Dermis blood vessel endothelial cell (primary cell): ENCODE data around the gene SNAP47. TPM values are rescaled to one million over a fixed set of nuclear protein-coding genes. Genes with fewer than 3 reads are reported as not detected.
"Not testable (repeated sequence)": the region's sequence is repeated elsewhere in the genome, so short reads cannot be mapped to it uniquely, and the experiment has no call there.

Source experiments
- DNase-seq: peaks from one replicate; pipeline ENCODE4 v3.0.0; 2010
- total RNA-seq: library from RNA; depleted of rRNA; stranded (reverse); fragments of >200 nt; gene quantifications from 2 replicates; pipeline ENCODE4 v1.2.3, GENCODE V29; 2014

The SNAP47 gene, protein sequence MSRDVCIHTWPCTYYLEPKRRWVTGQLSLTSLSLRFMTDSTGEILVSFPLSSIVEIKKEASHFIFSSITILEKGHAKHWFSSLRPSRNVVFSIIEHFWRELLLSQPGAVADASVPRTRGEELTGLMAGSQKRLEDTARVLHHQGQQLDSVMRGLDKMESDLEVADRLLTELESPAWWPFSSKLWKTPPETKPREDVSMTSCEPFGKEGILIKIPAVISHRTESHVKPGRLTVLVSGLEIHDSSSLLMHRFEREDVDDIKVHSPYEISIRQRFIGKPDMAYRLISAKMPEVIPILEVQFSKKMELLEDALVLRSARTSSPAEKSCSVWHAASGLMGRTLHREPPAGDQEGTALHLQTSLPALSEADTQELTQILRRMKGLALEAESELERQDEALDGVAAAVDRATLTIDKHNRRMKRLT
- total RNA-seq: 39.5 and 44.9 TPM in 2 replicates

DNA sequence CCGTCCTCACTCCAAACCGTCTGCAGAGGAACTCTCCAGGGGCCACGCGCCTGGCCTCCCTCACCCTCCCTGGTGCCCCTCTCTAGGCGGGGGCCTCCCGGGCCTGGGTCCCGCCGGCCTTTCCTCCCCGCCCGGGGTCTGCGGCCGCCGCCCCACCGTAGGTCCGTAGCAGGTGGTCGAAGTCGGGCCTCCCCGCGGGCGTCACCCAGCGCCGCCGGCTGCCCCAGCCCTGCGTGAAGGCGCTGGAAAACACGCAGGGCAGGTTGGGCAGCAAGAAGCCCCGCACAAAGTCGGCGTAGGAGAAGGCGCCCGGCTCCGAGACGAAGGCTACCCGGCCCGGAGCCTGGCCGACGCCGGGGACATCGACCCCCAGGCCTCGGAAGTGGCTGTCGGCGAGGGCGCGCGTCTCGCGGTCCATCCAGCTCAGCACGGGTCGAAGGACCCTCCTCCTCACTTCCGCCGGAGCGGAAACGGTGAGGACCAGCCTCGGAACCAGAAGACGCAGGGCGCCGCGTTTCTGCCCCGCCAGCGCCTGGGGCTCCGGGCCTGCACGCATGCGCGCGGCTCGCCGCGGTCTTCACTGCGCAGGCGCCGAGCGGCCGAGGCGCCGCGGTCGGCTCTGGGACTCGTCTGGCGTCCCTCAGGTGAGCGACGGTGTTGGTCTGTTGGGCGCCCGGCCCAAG, at the start of gene SNAP47, which contains the start of gene JMJD4:
Gene SNAP47, plus strand, starts transcription at position 580 of the 683 bp plus-strand sequence. CDS start 12,302 bp downstream, outside the sequence.
Gene JMJD4, minus strand, starts transcription at position 447 of the 683 bp plus-strand sequence. Its CDS starts 29 bp downstream, at position 418.
- peak; percentile 94 for DNase-seq

DNA sequence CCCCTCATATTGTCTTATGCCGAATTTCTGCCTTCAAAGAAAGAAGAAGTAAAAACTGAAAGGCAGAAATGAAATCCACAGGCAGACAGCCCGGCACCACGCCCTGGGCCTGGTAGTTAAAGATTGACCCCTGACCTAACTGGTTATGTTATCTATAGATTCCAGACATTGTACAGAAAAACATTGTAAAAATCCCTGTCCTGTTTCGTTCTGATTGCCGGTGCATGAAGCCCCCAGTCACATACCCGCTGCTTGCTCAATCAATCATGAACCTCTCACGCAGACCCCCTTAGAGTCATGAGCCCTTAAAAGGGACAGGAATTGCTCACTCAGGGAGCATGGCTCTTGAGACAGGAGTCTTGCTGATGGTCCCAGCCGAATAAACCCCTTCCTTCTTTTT, 49.4 kb upstream of the SNAP47 start:
- DNase-seq: no peak

DNA sequence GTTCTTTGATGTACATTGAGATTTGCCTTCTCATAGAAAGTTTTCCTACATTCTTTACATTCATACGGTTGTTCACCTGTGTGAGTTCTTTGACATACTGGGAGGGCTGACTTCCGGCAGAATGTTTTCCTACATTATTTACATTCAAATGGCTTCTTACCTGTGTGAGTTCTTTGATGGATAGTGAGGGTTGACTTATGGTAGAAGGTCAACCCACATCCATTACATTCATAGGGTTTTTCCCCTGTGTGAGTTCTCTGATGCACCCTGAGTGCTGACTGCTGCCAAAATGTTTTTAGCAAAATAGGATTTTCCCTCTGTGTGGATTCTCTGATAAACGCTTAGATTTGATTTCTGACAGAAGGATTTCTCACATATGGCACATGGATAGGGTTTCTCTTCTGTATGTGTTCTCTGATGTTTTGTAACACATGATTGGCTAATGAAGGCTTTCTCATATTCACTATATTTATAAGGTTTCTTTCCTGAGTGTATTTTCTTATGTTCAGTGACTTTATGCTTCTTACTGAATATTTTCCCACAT, 37.8 kb upstream of the SNAP47 start:
- no peak for DNase-seq

DNA sequence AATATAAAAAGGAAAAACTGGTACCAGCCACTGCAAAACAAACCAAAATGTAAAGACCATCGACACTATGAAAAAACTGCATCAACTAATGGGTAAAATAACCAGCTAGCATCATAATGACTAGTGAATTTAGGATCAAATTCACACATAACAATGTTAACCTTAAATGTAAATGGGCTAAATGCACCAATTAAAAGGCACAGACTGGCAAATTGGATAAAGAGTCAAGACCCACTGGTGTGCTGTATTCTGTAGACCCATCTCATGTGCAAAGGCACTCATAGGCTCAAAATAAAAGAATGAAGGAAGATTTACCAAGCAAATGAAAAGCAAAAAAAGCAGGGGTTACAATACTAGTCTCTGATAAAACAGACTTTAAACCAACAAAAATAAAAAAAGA, 33.6 kb upstream of the SNAP47 start:
- not testable (repeated sequence) for DNase-seq

DNA sequence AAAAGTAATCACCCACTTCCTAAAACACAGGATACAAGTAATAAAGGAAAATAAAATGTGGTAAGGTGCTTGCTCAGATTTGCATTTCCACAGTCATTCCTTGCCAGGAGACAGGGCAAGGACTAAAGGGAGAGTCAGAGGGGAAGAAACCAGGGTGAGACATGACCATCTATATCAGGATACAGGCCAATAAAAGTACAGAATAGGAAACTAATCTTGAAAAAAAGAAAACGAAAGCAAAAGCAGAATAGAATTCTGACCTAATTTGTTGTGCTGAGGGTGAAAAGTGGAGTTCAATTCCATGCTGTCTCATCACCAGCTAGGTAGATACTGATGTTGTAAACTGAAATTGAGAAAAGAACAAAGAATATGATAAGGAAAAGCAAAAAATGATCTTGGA, 27.4 kb upstream of the SNAP47 start:
- no peak for DNase-seq

DNA sequence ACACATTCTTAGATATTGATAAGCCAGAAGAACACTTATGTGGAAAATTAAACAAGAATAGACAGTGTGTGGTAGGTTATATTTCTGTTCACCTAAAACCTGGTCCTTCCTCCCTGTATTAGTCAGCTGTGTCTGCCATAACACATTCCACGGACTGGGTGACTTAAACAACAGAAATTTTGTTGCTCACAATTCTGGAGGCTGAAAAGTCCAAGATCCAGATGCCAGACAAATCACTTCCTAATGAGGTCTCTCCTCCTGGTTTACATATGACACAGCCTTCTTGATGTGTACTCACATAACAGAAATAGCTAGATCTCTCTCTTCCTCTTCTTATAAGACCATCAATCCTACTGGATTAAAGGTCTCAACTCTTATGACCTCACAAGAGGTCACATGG, 25.8 kb upstream of the SNAP47 start:
- no peak for DNase-seq

DNA sequence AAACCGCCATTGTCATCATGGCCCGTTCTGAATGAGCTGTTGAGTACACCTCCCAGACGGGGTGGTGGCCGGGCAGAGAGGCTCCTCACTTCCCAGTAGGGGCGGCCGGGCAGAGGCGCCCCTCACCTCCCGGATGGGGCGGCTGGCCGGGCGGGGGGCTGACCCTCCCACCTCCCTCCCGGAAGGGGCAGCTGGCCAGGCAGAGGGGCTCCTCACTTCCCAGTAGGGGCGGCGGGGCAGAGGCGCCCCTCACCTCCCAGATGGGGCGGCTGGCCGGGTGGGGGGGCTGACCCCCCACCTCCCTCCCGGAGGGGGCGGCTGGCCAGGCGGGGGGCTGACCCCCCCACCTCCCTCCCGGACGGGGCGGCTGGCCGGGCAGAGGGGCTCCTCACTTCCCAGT, 24.8 kb upstream of the SNAP47 start:
- DNase-seq: not testable (repeated sequence)

DNA sequence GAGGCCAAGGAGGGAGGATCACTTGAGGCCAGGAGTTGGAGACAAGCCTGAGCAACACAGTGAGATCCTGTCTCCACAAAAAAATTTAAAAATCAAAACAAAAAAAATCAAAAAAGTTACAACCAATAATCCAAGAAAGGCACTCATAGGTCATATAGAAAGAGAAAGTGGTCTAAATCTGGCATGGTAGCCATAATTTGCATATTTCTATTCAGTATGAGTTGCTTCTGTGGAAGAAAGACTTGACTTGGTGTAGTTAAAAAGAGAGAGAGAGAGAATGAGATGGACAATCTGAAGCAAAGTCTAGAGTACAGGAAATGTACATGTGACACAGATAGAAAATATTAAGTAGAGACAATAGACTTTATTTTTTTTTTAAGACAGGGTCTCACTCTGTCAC, 22.6 kb upstream of the SNAP47 start:
- DNase-seq: no peak

DNA sequence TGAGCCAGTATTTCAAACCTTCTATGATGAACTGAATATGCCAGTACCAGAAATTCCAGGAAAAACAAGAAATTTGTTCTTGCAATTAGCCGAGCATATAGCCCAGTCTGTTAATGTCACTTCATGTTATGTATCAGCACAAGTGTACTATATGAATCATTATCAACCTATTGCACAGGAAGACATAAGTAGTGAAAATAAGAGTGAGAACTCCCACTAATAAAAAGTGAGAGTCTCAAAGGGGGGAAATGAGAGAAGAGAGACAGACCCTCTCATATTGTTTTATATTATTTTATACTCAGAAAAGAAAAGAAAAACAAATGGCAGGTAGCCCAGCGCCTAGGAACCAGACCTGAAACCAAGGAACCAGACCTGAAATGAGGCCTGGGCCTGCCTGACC, 16.3 kb upstream of the SNAP47 start:
- DNase-seq: no peak

DNA sequence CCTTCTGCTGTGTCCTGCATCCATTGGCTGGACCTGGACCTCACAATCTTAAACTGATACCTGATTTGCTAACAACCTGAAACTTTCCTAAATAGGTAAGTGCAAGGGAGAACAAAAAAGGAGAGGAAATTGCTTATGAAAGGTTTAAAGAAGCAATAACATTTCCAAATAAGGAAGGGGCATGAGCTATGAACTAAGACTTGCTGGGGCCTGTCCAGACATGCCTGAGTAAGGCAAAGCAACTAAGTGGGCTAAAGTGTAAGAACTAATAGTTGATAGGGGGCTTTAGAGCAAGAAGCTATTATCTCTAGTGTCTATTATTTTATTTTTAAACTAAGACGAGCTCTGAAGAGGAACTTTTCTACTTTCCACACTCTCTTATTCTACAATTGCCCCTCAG, 11.8 kb upstream of the SNAP47 start:
- DNase-seq: no peak

DNA sequence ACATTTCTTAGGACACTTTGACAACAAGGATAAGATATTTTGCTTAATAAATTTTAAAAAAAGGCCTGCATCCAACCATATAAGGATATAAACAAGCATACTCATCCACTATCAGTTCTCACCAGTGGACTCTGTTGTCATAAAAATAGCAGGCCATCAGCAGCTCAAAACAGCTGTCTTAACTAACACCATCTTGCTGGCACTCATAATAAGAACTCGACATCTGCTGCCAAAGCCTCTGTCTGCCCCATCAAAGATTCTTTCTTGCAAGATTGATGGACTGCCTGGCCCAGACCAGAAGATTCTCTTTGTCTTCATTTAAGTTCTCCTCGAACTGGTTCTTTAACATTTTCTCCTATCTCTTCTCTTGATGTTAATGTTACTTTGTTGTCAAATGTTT, 10.2 kb upstream of the SNAP47 start:
- no peak for DNase-seq

DNA sequence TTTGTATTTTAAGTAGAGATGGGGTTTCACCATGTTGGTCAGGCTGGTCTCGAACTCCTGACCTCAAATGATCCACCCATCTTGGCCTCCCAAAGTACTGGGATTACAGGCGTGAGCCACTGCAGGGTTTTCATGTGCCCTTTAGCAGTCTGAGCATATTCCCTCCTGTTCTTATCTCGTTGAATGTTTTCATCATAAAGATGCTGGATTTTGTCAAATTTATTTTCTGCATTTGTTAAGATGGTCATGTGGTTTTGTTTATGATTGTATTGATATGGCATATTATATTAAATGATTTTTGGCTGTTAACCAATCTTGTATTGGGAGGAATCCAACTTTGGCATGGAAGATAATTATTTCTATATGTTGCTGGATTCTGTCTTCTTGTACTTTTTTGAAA, 8.9 kb upstream of the SNAP47 start:
- DNase-seq: no peak

DNA sequence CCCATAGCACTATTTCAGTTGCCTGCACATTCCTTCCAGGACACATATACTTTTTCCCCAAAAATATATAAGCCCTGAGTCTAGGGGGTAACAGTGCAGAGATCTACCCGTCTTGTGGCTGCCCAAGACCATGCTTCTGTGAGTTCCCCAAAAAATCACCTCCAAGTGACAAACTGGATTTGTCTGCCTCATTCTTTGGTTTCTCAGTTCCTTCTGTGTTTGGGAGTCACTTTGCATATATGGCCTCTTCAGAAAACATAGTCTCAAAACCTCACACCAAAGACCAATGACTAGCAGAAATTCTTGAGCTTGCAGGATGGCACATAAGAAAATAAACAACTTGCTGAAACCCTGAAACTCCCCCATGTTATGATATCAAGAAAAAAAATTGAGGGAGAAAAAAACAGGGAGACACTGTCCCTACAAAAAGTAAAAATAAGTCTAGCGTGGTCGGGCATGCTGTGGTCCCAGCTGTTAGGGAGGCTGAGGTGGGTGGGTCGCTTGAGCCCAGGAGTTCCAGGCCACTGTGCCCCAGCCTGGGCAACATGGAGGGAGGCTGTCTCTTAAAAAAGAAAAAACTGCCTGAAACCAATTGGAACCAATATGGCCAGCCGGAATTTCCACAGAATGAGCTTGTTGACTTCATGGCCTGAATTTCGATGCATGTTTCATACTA, 8.2 kb upstream of the SNAP47 start:
- no peak for DNase-seq

DNA sequence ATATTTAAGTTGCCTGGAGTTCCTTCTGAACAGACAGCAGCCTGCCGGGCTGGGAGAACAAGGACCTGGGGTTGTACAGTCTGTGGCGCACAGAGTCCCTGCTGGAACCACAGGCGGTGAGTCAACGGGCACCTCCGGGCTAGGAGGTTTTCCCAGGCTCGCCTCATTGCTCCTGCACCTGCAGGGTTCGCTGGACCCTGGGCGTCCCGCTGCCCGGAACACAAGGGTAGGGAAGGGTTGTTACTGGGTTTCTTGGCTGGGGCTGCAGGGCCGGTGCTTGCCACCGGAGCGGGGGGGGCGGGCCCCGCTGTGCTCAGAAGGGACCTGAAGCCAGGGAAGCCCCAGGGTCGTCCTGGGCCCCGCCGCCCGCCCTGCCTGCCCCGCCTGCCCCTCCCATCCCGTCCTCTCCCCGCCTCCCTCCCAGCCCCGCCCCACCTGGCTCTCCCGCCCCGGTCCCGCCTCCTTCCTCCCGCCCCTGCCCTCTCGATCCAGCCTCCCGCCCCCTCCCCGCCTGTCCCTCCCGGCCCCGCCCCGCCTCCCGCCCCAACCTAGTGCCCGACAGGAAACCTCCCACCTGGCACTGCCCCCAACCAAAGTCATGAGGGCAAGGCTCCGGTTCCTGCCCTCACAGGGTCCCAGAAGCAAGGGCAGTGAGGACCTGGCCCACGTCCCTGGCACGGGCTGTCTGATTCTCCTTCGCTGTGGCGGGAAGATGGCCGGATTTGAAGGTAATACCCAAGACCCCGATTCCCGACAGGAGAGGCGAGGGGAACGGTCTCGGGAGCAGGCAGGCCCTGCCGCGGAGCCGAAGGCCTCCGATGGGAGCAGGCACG, 7.0 kb upstream of the SNAP47 start:
- DNase-seq: peak; percentile 58

DNA sequence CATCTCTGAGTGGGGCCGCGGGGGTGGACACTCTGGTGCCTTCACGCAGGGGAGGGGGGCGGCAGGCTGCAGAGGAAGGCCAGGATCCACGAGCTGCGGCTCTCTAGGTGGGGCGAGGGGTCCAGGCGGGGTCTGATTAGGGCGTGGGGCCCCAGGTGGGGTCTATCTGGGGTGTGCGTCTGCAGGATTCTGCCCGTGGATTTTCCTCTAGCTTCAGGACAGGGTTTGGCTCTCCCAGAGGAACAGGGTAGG, 6.4 kb upstream of the SNAP47 start:
- DNase-seq: no peak

DNA sequence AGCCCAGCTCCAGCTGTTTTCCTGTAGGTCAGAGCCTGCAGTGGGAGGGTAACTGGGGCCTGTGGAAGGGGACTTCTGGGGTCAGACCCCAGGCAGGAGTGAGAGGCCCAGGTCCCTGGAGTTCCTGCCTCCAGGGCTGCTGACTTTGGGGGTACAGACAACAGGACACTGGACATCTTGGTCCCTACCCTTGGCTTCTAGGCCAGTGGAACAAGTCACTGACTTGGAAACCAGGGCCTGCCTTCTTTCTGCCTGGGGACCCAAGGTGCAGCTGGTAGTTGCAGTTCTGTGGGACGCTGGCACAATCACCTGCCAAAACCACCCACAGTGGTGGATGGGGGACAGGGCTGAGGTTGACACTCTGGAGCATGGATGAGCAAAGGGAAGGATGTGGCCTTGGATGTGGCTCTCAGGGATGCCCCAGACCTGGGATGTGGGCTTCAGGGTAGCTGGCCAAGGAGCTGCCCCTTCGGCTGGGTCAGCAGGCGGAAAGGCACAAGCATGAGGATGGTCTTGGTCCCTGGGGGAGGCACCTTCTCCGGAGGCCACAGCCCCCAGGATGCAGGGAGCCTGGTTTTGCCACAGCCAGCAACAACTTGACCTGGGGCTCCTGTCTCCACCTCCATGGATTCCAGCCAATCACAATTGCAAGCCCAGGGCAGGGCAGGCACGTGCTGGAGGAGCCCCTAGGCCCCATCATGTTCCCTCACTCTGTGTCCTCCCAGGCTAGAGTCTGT, 5.9 kb upstream of the SNAP47 start:
- DNase-seq: no peak

DNA sequence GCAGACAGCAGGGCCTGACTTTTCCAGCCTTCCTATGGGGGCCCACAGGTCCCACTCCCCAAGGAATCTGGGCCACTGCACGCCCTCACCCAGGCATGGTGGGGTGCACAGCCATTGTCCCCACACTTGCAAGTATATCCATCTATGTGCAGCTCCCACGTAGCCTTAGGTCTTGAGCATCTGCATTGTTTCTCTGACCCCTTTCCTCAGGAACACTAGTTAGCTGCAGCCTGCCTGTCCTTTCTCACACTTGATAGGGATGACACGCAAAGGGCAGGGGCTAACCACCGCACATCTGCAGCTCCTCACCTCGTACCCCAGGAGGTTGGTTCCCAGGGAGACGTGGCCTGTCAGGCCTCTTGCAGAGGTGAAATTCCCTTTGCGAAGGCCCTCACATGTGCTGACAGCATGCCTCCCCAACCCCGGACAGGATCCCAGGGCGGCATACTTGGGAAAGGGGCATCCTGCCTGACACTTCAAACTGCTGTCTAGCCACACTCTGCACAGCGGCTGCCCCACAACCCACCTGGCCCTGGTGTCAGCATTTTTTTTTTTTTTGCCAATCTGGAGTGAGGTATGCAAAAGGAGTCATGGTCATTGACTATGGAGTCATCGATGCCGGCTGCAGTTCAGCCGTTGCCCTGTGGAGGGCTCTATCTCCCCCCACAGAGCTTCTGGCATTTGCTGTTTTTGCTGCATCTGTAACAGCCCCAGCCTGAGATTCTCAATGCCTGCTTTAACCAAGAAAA, 5.2 kb upstream of the SNAP47 start:
- DNase-seq: peak; percentile 70

DNA sequence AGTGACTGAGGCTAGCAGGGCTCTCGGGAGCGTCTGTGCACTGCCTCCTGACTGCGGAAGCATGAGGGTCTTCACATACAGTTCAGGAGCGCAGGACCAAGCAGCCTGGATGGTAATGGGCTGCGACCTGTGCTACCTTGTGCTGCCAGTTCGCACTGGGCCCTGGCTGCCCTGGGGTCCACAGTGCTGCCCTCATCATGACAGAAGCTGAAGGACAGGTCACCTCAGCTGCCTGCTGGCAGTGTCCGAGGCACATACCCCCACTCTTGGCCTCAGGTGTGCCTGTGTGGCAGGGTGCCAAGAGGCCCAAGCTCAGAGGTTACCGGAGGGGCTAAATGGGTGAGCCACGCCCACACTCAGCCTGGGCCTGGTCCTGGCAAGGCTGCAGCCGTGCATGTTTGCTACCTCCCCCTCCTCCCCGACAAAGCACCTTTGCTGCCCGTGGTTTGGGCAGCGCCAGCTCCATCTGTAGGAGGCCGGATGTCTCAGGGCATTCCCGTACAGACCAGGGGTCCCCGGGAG, 4.5 kb upstream of the SNAP47 start:
- DNase-seq: no peak

DNA sequence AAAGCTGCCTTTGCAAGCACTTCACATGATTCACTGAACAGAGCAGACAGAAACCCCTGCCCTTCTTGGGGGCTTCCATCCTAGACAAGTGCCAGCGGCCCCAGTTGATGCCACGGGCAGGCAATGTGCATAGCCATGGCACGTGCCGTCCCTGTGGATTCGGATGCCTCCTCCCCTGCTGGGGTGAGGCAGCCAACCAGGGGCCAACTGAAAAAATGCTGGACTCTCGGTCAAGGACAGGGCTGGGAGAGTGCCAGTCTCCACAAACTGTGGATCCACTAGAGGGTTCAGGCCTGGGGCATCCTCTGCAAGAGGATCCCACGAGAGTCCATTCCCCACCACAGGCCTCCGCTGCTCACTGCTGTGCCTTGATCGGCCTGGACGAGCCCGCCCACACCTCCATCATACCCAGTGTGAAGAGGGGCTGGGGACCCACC, 4.0 kb upstream of the SNAP47 start:
- no peak for DNase-seq

DNA sequence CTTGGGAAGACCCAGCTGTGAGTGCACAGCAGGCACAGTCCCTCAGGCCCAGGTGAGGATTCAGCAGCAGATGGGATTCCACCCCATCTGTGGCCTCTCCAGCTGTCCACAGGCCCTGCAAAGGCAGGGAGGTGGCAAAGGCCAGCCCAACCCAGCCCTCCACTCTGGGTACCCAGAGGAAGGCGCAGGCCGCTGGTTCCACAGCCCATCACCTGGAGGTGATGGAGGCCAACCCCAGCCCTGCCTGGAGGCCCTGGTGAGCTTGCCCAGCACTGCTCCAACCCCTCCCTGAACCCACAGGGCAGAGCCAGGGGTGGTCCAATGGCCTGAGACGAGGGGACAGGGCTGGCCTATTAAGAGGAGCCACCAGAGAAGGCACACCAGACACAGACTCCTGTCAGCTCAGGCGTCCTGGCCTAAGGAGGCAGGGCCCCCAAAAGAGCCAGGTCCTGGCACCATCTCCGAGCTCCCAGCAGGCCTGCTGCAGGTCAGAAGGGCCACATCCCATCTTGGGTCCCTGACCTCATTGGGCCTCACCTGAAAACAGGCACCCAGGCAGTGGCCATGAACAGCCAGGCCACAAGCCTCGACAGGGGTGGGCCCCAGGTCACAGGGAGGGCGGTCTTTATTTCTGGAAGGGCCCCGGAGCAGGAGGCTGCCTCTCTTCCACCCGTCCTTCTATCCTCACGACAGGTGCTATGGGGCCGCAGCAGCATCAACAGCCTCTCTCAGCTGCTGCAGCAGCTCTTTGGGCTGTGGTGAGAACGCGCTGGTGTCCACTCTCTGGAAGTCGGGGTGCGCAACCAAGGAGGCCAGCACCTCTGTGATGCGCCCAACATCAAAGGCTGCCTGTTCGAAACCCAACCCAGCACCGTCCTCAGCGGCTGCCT, 3.3 kb upstream of the SNAP47 start:
- DNase-seq: no peak
